SJCRH30 (cell line): ENCODE results near the gene WWOX. TPM values are rescaled to one million over a fixed set of nuclear protein-coding genes. Genes with fewer than 3 reads are reported as not detected.

Experiments used
- DNase-seq, 2 experiments: peaks; one replicate each; pipeline ENCODE4 v3.0.0-alpha.2; 2015 to 2020
- H3K27ac ChIP-seq: fragments of 250-450 bp; sonication (Bioruptor Pico); 2 replicates; pipeline ENCODE4 v1.5.1; 2020; ENCODE audit warnings: mild to moderate bottlenecking, moderate library complexity
- H3K27me3 ChIP-seq: fragments of 250-450 bp; sonication (Bioruptor Pico); 2 replicates; pipeline ENCODE4 v1.5.1; 2020; ENCODE audit warnings: mild to moderate bottlenecking, moderate library complexity
- H3K36me3 ChIP-seq: fragments of 250-450 bp; sonication (Bioruptor Pico); 2 replicates; pipeline ENCODE4 v1.5.1; 2020; ENCODE audit warnings: mild to moderate bottlenecking, moderate library complexity
- H3K4me1 ChIP-seq: fragments of 250-450 bp; sonication (Bioruptor Pico); 2 replicates; pipeline ENCODE4 v1.5.1; 2020; ENCODE audit warnings: mild to moderate bottlenecking, moderate library complexity
- H3K4me3 ChIP-seq: fragments of 250-450 bp; sonication (Bioruptor Pico); 2 replicates; pipeline ENCODE4 v1.5.1; 2020; ENCODE audit warnings: mild to moderate bottlenecking, moderate library complexity
- H3K9me3 ChIP-seq: fragments of 250-450 bp; sonication (Bioruptor Pico); replicated peaks from 2 replicates; pipeline ENCODE4 v1.5.1; 2020; ENCODE audit warnings: mild to moderate bottlenecking, moderate library complexity
- total RNA-seq: library from RNA; depleted of rRNA; stranded (reverse); fragments of >200 nt; shearing (Covaris generic); gene quantifications from 2 replicates; pipeline ENCODE4 v1.2.3, GENCODE V29; 2014

The WWOX gene
- total RNA-seq, 1 experiment from 2014 or later = 16.4 TPM

DNA sequence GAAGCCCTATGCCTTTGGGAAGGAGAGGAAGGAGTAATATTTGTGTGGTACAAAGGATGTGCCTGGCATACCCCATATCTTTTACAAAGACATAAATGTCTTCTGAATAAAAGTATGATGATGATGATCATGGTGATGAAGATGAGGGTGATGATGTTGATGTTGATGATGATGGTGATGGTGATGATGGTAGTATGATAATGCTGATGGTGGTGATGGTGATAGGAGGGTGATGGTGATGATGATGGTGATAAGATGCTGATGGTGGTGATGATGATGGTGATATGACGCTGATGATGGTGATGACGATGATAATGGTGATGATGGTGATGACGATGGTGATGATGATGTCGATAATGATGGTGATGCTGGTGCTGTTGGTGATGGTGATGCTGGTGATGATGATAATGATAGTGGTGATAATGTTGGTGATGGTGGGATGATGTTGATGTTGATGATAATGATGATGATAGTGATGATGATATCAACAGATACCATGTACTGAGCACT, 684.2 kb downstream of the WWOX start:
- no peak for DNase-seq
- Histone ChIP-seq H3K27ac (no peak overlapping the region), H3K4me3 (no peak overlapping the region), H3K4me1 (no peaks in the 10 kb centered on the region), H3K27me3 (no peaks in the 10 kb centered on the region), H3K36me3 (no peaks in the 10 kb centered on the region), H3K9me3 (no peaks in the 10 kb centered on the region)

DNA sequence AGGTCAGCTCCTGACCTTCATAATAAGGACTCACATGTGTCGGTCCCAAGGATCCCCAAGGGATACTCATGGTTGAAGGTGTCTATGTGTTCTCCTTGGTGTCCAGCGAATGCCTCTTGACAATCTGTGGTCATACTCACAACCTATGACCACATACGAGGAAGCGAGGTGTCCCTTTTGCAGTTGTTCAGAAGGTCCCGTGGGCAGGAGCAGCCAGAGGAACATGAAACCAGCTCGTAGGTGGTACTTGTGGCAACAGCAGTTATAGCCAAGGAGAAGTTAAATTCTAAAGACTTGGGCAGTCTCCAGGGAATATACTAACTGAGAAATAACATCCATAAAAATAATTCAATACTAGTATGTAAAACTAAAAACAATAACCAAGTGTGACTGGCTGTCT, 685.3 kb downstream of the WWOX start:
- Histone ChIP-seq H3K4me3 (no peak overlapping the region), H3K4me1 (no peaks in the 10 kb centered on the region; the same call in 1 of the 2 replicates), H3K9me3 (no peaks in the 10 kb centered on the region), H3K36me3 (no peaks in the 10 kb centered on the region), H3K27ac (no peak overlapping the region), H3K27me3 (no peaks in the 10 kb centered on the region)
- no peak for DNase-seq

DNA sequence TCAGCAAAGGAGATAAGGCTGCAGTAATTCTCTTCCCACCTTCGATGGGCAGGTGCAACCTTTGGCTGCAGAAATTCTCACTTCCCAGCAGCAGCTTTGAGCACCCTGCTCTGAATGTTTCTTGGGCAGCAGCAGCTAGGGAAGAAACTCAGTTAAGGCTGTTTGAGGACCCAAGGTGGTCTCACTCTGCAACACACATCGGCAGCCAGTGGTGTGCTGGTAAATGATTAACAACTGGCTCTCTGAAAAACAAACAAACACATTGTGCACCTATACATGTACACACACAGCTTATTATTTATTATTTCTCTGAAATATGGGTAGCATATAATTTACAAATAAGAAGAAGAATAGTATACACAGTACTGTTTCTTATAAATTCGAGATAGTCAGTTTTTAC, 685.8 kb downstream of the WWOX start:
- Histone ChIP-seq H3K27ac (no peak overlapping the region), H3K4me1 (no peaks in the 10 kb centered on the region; the same call in 1 of the 2 replicates), H3K4me3 (no peak overlapping the region), H3K9me3 (no peaks in the 10 kb centered on the region), H3K27me3 (no peaks in the 10 kb centered on the region), H3K36me3 (no peaks in the 10 kb centered on the region)
- no peak for DNase-seq

DNA sequence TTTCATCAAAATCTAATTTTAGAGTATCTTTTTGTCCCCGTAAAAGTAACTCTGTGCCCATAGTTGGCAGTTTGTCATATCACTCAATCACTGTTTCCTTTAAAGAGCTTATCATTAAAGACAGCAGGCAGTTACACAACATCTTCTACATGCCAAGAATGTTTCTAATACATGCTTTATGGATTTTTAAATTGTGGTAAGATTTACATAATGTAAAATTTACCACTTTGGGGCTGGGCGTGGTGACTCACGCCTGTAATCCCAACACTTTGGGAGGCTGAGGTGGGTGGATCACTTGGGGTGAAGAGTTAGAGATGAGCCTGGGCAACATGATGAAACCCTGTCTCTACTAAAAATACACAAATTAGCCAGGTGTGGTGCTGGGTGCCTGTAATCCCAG, 687.2 kb downstream of the WWOX start:
- H3K4me1 ChIP-seq = no peaks in the 10 kb centered on the region; the same call in 1 of the 2 replicates
- H3K27ac ChIP-seq = no peak overlapping the region
- H3K9me3 ChIP-seq = no peaks in the 10 kb centered on the region
- no peaks in the 10 kb centered on the region for H3K27me3 ChIP-seq
- no peak overlapping the region for H3K4me3 ChIP-seq
- no peaks in the 10 kb centered on the region for H3K36me3 ChIP-seq
- DNase-seq = no peak

DNA sequence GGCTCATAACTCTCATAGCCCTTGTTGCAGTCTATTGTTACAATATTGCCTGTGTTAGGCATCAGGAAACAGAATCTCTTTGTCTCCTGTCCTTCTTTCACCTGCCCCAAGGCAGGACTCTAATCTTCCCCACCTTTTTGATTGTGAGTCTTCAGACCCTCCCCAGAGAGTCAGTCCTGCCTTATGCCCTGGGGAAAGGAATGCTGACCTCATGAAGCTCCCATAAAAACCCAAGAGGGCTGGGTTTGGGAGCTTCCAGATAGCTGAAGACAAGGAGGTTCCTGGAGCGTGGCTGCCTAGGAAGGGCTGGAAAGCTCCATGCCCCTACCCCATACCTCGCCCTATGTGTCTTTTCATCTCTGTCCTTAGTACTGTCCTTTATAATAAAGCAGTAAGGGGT, 688.8 kb downstream of the WWOX start:
- H3K36me3 ChIP-seq = no peaks in the 10 kb centered on the region
- H3K9me3 ChIP-seq = no peaks in the 10 kb centered on the region
- no peak overlapping the region for H3K27ac ChIP-seq
- no peak overlapping the region for H3K4me3 ChIP-seq
- no peaks in the 10 kb centered on the region; the same call in 1 of the 2 replicates for H3K4me1 ChIP-seq
- DNase-seq = no peak
- H3K27me3 ChIP-seq = no peaks in the 10 kb centered on the region

DNA sequence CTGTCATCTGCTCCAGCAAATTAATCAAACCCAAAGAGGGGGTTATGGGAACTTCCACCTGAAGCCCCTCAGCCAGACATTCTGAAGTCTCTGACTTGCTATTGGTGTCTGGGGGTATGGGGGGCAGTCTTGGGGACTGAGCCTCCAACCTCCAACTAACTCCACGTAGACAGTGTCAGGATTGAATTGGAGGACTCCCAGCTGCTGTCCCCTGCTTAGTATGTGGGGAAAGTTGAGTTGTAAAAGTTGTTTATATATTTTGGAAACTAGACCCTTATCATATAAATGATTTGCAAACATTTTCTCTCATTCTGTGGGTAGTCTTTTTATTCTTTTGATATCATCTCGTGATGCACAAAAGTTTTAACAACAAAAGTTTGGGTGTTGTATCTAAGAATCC, 689.2 kb downstream of the WWOX start:
- Histone ChIP-seq H3K27ac (no peak overlapping the region), H3K4me1 (no peaks in the 10 kb centered on the region; the same call in 1 of the 2 replicates), H3K4me3 (no peak overlapping the region), H3K9me3 (no peaks in the 10 kb centered on the region), H3K27me3 (no peaks in the 10 kb centered on the region), H3K36me3 (no peaks in the 10 kb centered on the region)
- no peak for DNase-seq

DNA sequence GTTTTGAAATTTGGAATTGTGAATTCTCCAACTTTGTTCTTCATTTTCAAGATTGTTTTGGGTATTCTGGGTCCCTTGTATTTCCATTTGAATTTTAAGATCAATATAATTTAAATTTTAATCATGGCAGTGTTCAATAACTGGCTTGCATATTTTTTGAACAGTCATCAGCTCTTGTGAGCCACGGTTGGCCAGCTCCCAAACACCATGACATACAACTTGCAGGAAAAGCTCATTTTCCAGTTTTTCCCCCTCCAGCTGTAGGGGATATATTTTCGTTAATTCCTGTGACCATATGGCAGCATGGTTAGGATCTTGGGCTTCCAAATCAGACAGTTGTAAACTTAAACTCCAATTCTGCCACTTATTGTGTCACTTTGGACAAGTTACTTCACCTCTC, 690.1 kb downstream of the WWOX start:
- Histone ChIP-seq H3K27me3 (no peaks in the 10 kb centered on the region), H3K36me3 (no peaks in the 10 kb centered on the region), H3K27ac (no peak overlapping the region), H3K9me3 (no peaks in the 10 kb centered on the region), H3K4me1 (peaks cover 3% of the 10 kb centered on the region; the same call in 1 of the 2 replicates), H3K4me3 (no peak overlapping the region)
- peak in 1 of 2 experiments; percentile 18 for DNase-seq

DNA sequence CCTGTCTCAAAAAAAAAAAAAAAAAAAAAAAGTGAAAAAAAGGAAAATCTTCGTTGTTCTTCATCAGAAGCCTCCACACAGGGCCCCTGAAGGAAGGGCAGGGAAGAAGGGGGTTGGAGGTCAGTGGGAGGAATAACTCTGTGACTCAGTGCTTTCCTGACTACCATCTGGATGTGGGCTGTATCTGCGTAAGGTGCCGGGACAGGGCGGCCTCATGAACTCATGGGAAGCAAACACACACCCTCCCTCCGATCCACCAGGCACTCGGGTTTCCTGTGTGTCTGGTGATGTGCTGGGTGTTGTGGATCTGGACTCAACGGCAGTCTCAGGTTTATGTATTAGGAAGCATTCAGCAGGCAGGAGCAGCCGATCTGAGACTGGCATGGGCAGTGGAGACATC, 691.6 kb downstream of the WWOX start:
- no peak for DNase-seq
- H3K4me1 ChIP-seq = peaks cover 3% of the 10 kb centered on the region; the same call in 1 of the 2 replicates
- no peaks in the 10 kb centered on the region for H3K9me3 ChIP-seq
- no peak overlapping the region for H3K27ac ChIP-seq
- no peak overlapping the region for H3K4me3 ChIP-seq
- H3K36me3 ChIP-seq = no peaks in the 10 kb centered on the region
- no peaks in the 10 kb centered on the region for H3K27me3 ChIP-seq

DNA sequence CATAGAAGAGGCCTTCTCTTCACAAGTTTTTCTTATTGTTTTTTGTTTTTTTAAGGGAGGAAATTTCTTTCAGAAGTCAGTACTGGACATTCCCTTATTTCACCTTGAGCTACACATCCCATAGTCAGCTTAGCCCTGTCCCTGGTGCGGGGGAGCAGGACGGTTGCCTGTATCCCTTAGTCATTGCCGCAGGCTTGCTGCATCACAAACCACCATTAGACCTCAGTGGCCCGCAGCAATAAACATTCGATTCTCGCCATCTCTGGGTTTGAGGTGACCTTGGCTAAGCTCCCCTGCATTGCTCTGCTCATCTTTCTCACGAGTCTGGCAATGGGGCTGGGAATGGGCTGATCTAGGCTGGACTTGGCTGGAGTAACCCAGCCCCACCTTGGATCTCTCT, 692.5 kb downstream of the WWOX start:
- Histone ChIP-seq H3K27ac (no peak overlapping the region), H3K4me1 (peaks cover 3% of the 10 kb centered on the region; the same call in 1 of the 2 replicates), H3K4me3 (no peak overlapping the region), H3K9me3 (no peaks in the 10 kb centered on the region), H3K36me3 (no peaks in the 10 kb centered on the region), H3K27me3 (no peaks in the 10 kb centered on the region)
- DNase-seq = no peak

DNA sequence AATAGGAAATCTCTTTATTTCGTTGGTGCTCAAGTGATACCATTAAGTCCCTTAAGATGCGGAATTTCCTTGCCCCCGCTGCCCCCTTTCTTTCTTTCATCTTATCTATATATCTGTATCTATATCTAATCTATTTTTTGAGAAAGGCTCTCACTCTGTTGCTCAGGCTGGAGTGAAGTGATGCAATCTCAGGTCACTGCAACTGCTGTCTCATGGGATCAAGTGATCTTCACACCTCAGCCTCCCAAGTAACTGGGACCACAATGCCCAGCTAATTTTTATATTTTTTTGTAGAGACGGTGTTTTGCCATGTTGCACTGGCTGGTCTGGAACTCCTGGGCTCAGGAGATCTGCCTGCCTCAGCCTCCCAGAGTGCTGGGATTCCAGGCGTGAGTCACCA, 693.5 kb downstream of the WWOX start:
- H3K27ac ChIP-seq = no peak overlapping the region
- no peak overlapping the region for H3K4me3 ChIP-seq
- H3K9me3 ChIP-seq = no peaks in the 10 kb centered on the region
- H3K4me1 ChIP-seq = peaks cover 4% of the 10 kb centered on the region; the same call in 1 of the 2 replicates
- DNase-seq = no peak
- no peaks in the 10 kb centered on the region for H3K27me3 ChIP-seq
- H3K36me3 ChIP-seq = no peaks in the 10 kb centered on the region

DNA sequence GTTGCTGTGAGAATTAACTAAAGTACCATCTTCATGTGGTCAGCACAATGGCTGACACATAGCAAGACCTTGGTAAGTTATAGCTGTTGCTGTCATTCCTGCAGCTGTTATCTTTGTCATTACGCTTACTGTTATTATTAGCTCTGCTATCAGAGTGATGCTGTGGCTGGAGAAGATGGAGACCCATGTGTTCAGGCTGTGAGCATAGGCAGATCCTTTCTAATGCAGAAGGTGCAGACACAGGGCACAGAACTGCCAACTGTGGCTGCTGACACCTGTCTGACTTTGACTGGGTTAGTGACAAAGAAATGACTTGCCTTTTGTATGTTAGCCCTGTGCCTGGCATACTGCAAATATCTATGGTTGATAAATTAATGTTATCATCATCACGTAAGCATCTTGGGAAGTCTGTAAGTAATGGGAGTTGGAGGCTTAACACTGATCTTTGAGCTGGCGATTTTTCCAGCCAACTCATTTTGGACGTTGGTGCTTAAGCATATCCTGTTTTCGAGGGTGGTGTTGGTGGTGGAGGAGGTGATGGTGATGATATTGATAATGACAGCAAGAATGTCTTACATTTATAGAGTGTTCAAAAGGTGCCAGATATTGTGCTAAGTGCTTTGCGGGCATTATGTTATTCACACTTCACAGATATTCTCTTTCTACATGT, 695.3 kb downstream of the WWOX start:
- no peaks in the 10 kb centered on the region for H3K9me3 ChIP-seq
- peaks cover 18% of the 10 kb centered on the region for H3K4me1 ChIP-seq
- no peak overlapping the region for H3K4me3 ChIP-seq
- peak in 1 of 2 experiments; percentile 38 for DNase-seq
- no peaks in the 10 kb centered on the region for H3K36me3 ChIP-seq
- H3K27me3 ChIP-seq = no peaks in the 10 kb centered on the region
- H3K27ac ChIP-seq = no peak overlapping the region

DNA sequence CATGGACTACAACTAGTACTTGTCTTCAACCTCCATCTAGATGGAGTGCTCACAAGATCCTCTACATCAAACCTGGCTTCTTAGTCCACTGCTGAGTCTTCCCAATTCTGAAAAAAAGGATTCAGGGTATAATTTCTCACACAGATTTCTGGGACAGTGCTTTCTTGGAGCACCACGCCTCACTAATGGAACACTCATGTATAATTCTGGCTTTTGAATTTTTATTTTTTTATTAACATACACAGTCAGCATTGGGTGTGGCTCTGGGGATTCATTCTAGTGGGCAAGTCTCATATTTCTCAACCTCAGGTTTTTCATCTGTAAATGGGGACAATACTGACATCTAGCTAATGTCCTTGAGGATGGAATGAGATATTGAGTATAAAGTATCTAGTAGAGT, 696.0 kb downstream of the WWOX start:
- Histone ChIP-seq H3K27ac (no peak overlapping the region), H3K4me1 (peaks cover 23% of the 10 kb centered on the region), H3K4me3 (no peak overlapping the region), H3K36me3 (no peaks in the 10 kb centered on the region), H3K9me3 (no peaks in the 10 kb centered on the region), H3K27me3 (no peaks in the 10 kb centered on the region)
- no peak for DNase-seq

DNA sequence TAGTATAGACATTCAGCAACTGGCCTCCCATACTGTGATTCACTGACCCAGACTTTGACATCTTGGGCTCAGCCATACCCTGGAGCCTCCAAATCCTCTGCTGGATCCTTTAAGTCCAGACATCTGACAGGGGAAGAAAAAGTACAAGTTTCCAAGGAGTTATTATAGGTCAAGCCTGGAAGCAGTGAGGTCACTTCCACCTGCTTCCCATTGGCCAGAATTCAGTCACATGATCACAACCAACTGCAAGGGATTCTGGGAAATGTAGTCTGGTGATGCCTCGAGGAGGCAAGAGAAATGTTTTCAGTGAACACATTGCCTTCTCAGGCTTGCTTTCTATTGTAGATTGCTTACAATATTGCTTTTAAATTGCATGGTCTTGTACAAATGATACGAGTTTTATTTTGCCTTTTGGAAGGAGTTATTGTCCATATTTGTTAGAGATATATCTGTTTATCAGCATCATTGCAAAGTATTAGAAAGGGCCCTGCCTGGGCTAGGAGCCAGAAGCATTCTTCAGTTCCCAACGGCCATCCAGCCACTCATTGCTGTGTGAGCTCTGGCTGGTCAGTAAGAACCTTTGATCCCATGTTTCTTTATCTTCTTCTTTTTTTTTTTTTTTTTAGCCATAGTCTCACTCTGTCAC, 696.9 kb downstream of the WWOX start:
- no peak overlapping the region for H3K4me3 ChIP-seq
- peak; percentile 59 to 77 for DNase-seq
- no peaks in the 10 kb centered on the region for H3K27me3 ChIP-seq
- H3K4me1 ChIP-seq = peaks cover 25% of the 10 kb centered on the region
- no peaks in the 10 kb centered on the region for H3K36me3 ChIP-seq
- no peaks in the 10 kb centered on the region for H3K9me3 ChIP-seq
- H3K27ac ChIP-seq = no peak overlapping the region

DNA sequence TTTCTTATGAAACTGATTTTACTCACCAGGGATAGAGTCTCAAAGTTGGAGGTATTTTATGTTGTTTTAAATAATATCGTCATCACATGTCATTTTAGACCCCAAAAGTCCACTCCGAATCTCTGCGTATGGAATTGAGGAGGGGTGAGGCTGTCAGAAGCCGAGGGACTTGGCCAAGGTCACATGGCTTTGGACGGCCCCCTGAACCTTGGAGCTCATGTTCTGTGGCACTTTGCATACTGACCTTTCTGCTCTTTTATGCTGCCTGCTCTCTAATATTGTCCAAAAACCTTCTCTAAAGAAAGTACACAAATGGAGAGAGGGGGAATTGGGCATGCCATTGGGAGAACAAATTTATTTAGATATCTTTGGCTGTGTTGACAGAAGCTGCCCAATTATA, 700.0 kb downstream of the WWOX start:
- peak overlapping the region; percentile 30 for H3K27ac ChIP-seq
- DNase-seq = peak in 1 of 2 experiments; percentile 13
- H3K4me1 ChIP-seq = peaks cover 21% of the 10 kb centered on the region

DNA sequence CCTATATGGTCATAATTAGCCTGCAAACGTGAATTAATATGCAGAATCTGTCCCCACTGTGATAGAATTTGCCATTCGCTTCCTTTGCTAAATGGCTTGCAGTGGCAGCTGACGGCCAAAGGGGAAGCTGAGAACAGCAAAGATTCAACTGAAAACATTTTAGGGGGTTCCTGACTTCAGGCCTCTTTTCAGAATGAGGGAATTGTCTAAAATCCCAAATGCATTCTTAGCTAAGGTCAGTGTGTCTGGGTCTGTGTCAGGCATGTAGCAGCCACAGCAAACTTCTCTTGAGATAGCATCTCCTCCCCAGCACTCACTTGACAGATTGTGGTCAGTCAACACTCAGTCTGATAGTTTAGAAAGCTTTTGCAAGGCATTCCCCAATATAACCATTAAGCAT, 701.1 kb downstream of the WWOX start:
- Histone ChIP-seq H3K4me3 (peak overlapping the region; percentile 31), H3K9me3 (no peaks in the 10 kb centered on the region), H3K27me3 (no peaks in the 10 kb centered on the region), H3K4me1 (peaks cover 21% of the 10 kb centered on the region), H3K36me3 (no peaks in the 10 kb centered on the region), H3K27ac (peak overlapping the region; percentile 30; the same call in 1 of the 2 replicates)
- DNase-seq = peak in 1 of 2 experiments; percentile 32

More for the DNA sequence above, 700.0 kb downstream of the WWOX start:
- H3K4me3 ChIP-seq = peak overlapping the region; percentile 31
- no peaks in the 10 kb centered on the region for H3K36me3 ChIP-seq
- H3K27me3 ChIP-seq = no peaks in the 10 kb centered on the region
- no peaks in the 10 kb centered on the region for H3K9me3 ChIP-seq
